WTC11 (cell line): Measurements from ENCODE around the gene OPCML. TPM values are rescaled to one million over a fixed set of nuclear protein-coding genes. Genes with fewer than 3 reads are reported as not detected.

ENCODE experiments used
- ATAC-seq: fragments of 200-7000 bp; cut with Tn5 transposase; 2 replicates; pipeline ENCODE4 v1.10.0; 2021; ENCODE audit warnings: mild to moderate bottlenecking, moderate library complexity
- CTCF ChIA-PET: fragments of 300-600 bp; sonication (Branson Sonifier 250); formaldehyde crosslinking; loops from one replicate; lab custom pipeline; 2021; ENCODE audit warnings: antibody characterized with exemption; lab: Charles Lee
- POLR2A ChIA-PET: fragments of 350-600 bp; sonication (Branson Sonifier 250); formaldehyde crosslinking; loops from one replicate; lab custom pipeline; 2021; ENCODE audit warnings: antibody characterized with exemption; lab: Charles Lee
- DNase-seq: peaks from one replicate; pipeline ENCODE4 v3.0.0; 2021; ENCODE audit warnings: low spot score
- H3K27ac Mint-ChIP-seq: 2 replicates; pipeline ENCODE4 v1.8.0; 2021; ENCODE audit warnings: mixed read lengths
- H3K27me3 Mint-ChIP-seq: 2 replicates; pipeline ENCODE4 v1.8.0; 2021; ENCODE audit warnings: low read depth, mild to moderate bottlenecking, moderate library complexity, mixed read lengths
- H3K36me3 Mint-ChIP-seq: 2 replicates; pipeline ENCODE4 v1.8.0; 2021; ENCODE audit warnings: mixed read lengths
- H3K4me1 Mint-ChIP-seq: 2 replicates; pipeline ENCODE4 v1.8.0; 2022; ENCODE audit warnings: mixed read lengths
- H3K4me3 Mint-ChIP-seq: 2 replicates; pipeline ENCODE4 v1.8.0; 2021; ENCODE audit warnings: mild to moderate bottlenecking, moderate library complexity, mixed read lengths
- H3K9me3 Mint-ChIP-seq: 2 replicates; pipeline ENCODE4 v1.8.0; 2021; ENCODE audit warnings: mixed read lengths
- AR ChIP-seq: fragments of 250-450 bp; sonication (Bioruptor Pico); IDR thresholded peaks from 2 replicates; pipeline ENCODE4 v1.9.0; 2021; ENCODE audit warnings: mild to moderate bottlenecking
- ATF3 ChIP-seq: sonication (generic); formaldehyde crosslinking; conservative IDR thresholded peaks from 2 replicates; pipeline ENCODE4 v1.8.1; 2022; ENCODE audit warnings: mild to moderate bottlenecking, missing genetic modification reagents
- ATF6 ChIP-seq: sonication (generic); formaldehyde crosslinking; IDR thresholded peaks from 2 replicates; pipeline ENCODE4 v1.8.1; 2023; ENCODE audit warnings: mild to moderate bottlenecking, missing genetic modification reagents
- IRF2 ChIP-seq: sonication (generic); formaldehyde crosslinking; IDR thresholded peaks from 2 replicates; pipeline ENCODE4 v1.8.0; 2022; ENCODE audit warnings: low read depth, missing genetic modification reagents, borderline replicate concordance
- JAZF1 ChIP-seq: fragments of 250-450 bp; sonication (Bioruptor Pico); IDR thresholded peaks from 2 replicates; pipeline ENCODE4 v1.9.0; 2021; ENCODE audit warnings: moderate library complexity, mild to moderate bottlenecking, inconsistent platforms
- NR3C1 ChIP-seq: sonication (generic); formaldehyde crosslinking; conservative IDR thresholded peaks from 2 replicates; pipeline ENCODE4 v1.8.1; 2023; ENCODE audit warnings: low read depth, mild to moderate bottlenecking, missing genetic modification reagents
- OVOL2 ChIP-seq: fragments of 250-450 bp; sonication (Bioruptor Pico); IDR thresholded peaks from 2 replicates; pipeline ENCODE4 v1.9.0; 2021; ENCODE audit warnings: mild to moderate bottlenecking, borderline replicate concordance
- PREB ChIP-seq: sonication (generic); formaldehyde crosslinking; IDR thresholded peaks from 2 replicates; pipeline ENCODE4 v1.8.1; 2022; ENCODE audit warnings: mild to moderate bottlenecking, missing genetic modification reagents, moderate library complexity, borderline replicate concordance
- SOX15 ChIP-seq: fragments of 250-450 bp; sonication (Bioruptor Pico); IDR thresholded peaks from 2 replicates; pipeline ENCODE4 v1.9.0; 2021; ENCODE audit warnings: mild to moderate bottlenecking
- STAT6 ChIP-seq: sonication (generic); formaldehyde crosslinking; conservative IDR thresholded peaks from 2 replicates; pipeline ENCODE4 v1.8.1; 2023; ENCODE audit warnings: mild to moderate bottlenecking, low read depth, missing genetic modification reagents, moderate library complexity
- TEAD4 ChIP-seq: sonication (generic); formaldehyde crosslinking; IDR thresholded peaks from 2 replicates; pipeline ENCODE4 v1.8.0; 2022; ENCODE audit warnings: mild to moderate bottlenecking, missing genetic modification reagents
- TP53 ChIP-seq: sonication (generic); formaldehyde crosslinking; IDR thresholded peaks from 2 replicates; pipeline ENCODE4 v1.8.1; 2023; ENCODE audit warnings: mild to moderate bottlenecking, missing genetic modification reagents
- USF1 ChIP-seq: sonication (generic); formaldehyde crosslinking; IDR thresholded peaks from 2 replicates; pipeline ENCODE4 v1.8.0; 2022; ENCODE audit warnings: mild to moderate bottlenecking, missing genetic modification reagents
- ZNF138 ChIP-seq: sonication (generic); formaldehyde crosslinking; conservative IDR thresholded peaks from 2 replicates; pipeline ENCODE4 v1.8.1; 2022; ENCODE audit warnings: mild to moderate bottlenecking, moderate library complexity, missing genetic modification reagents
- ZNF281 ChIP-seq: sonication (generic); formaldehyde crosslinking; IDR thresholded peaks from 2 replicates; pipeline ENCODE4 v1.8.0; 2023; ENCODE audit warnings: mild to moderate bottlenecking, missing genetic modification reagents
- ZNF317 ChIP-seq: sonication (generic); formaldehyde crosslinking; IDR thresholded peaks from 2 replicates; pipeline ENCODE4 v1.8.1; 2023; ENCODE audit warnings: low read depth, mild to moderate bottlenecking, moderate library complexity, missing genetic modification reagents, borderline replicate concordance
- ZNF396 ChIP-seq: fragments of 250-450 bp; sonication (Bioruptor Pico); IDR thresholded peaks from 2 replicates; pipeline ENCODE4 v1.8.0; 2021; ENCODE audit warnings: mild to moderate bottlenecking, moderate library complexity, borderline replicate concordance
- ZNF512 ChIP-seq: sonication (generic); formaldehyde crosslinking; IDR thresholded peaks from 2 replicates; pipeline ENCODE4 v1.8.1; 2022; ENCODE audit warnings: missing genetic modification reagents, borderline replicate concordance
- ZSCAN18 ChIP-seq: fragments of 250-450 bp; sonication (Bioruptor Pico); IDR thresholded peaks from 2 replicates; pipeline ENCODE4 v2.1.2; 2022; ENCODE audit warnings: mild to moderate bottlenecking, moderate library complexity
- total RNA-seq: library from RNA; stranded (reverse); gene quantifications from 3 replicates; pipeline ENCODE4 v1.2.3, GENCODE V29; 2021

The OPCML gene
- total RNA-seq, 1 experiment from 2014 or later = 1.5 TPM

- TF ChIP-seq AR (CRISPR knock-in tag) (no peak), ATF3 (CRISPR knock-in tag) (no peak), TEAD4 (CRISPR knock-in tag) (no peak), ZNF138 (CRISPR knock-in tag) (no peak), USF1 (no peak)
Measured at GRCh38 chr11:133559833-133560471, 27.7 kb upstream of the OPCML start (continued).

- Mint-ChIP-seq H3K4me1 (peaks cover 12% of the 10 kb centered on the region), H3K27me3 (no peaks in the 10 kb centered on the region), H3K4me3 (no peak overlapping the region), H3K9me3 (no peaks in the 10 kb centered on the region), H3K36me3 (no peaks in the 10 kb centered on the region), H3K27ac (no peak overlapping the region)
- POLR2A ChIA-PET = no interaction called here
- CTCF ChIA-PET = interaction anchor here (1.0 kb wide), 1 partner anchor 17 kb away, joined by 3 read pairs; no protein-coding TSS in a partner anchor
- ATAC-seq (no peak), DNase-seq (no peak)
- TF ChIP-seq IRF2 (no peak), SOX15 (no peak), ATF6 (CRISPR knock-in tag) (no peak), ZNF281 (CRISPR knock-in tag) (no peak), NR3C1 (CRISPR knock-in tag) (no peak), PREB (CRISPR knock-in tag) (no peak), ZSCAN18 (CRISPR knock-in tag) (no peak), ZNF317 (CRISPR knock-in tag) (no peak), OVOL2 (no peak), TP53 (CRISPR knock-in tag) (no peak), ZNF512 (CRISPR knock-in tag) (no peak), JAZF1 (CRISPR knock-in tag) (no peak), STAT6 (CRISPR knock-in tag) (no peak), ZNF396 (CRISPR knock-in tag) (no peak)
Measured at GRCh38 chr11:133559382-133559781, 27.1 kb upstream of the OPCML start.
